ENCODE measurements around the gene ACOX1. TPM values are rescaled to one million over a fixed set of nuclear protein-coding genes. Genes with fewer than 3 reads are reported as not detected.

ACOX1 gene
- total RNA-seq, 4 donors from 2014 or later, result 45.3 to 57.4 (median 48.9) TPM

- intact Hi-C loops (cut with DNase I), result loop anchor here (2.0 kb wide), 2 partner anchors 17 to 45 kb away; partner anchors contain the start of gene TRIM47
- peak overlapping the region; percentile 89 to 98 (median 96) for H3K27ac ChIP-seq (replicated peaks in 1 of 4)
- no peak for DNase-seq (ENCODE audit: extremely low spot score)
- peaks cover 25 to 57% (median 52%) of the 10 kb centered on the region in 4 donors for H3K4me1 ChIP-seq
- 28% methylated on average over 28 of the region's 28 CpGs for WGBS
- H3K36me3 ChIP-seq, result peaks cover 27 to 54% (median 51%) of the 10 kb centered on the region in 4 donors
- H3K9me3 ChIP-seq, result no peaks in the 10 kb centered on the region
- no peaks in the 10 kb centered on the region for H3K27me3 ChIP-seq
- H3K4me3 ChIP-seq, result peak overlapping the region; percentile 73 to 99 (median 77)
- TF ChIP-seq POLR2AphosphoS5 (IDR thresholded peaks at IDR 0.05) (no peak), POLR2A (IDR thresholded peaks at IDR 0.05; ENCODE audit: low read depth) (no peak), EP300 (IDR thresholded peaks at IDR 0.05) (no peak), CTCF (IDR thresholded peaks at IDR 0.05) (peak in 2 of 3 experiments; percentile 26 to 47)
Measured at GRCh38 chr17:75895370-75896155, 83.4 kb downstream of the ACOX1 start.

- intact Hi-C loops (cut with DNase I), result loop anchor here (2.0 kb wide), 1 partner anchor 15 kb away; the partner anchor contains the start of gene TRIM47
- peak overlapping the region; percentile 89 to 98 (median 96) for H3K27ac ChIP-seq (replicated peaks in 1 of 4)
- peaks cover 22 to 52% (median 49%) of the 10 kb centered on the region in 4 donors for H3K36me3 ChIP-seq
- H3K9me3 ChIP-seq, result no peaks in the 10 kb centered on the region
- WGBS, result 84% methylated on average over 22 of the region's 22 CpGs
- DNase-seq (ENCODE audit: extremely low spot score), result no peak
- H3K4me1 ChIP-seq, result peaks cover 25 to 57% (median 52%) of the 10 kb centered on the region in 4 donors
- no peaks in the 10 kb centered on the region for H3K27me3 ChIP-seq
- H3K4me3 ChIP-seq, result peak overlapping the region in 1 of 4 donors; percentile 74
- TF ChIP-seq POLR2AphosphoS5 (IDR thresholded peaks at IDR 0.05), result no peak
- no peak for TF ChIP-seq EP300 (IDR thresholded peaks at IDR 0.05)
- TF ChIP-seq CTCF (IDR thresholded peaks at IDR 0.05), result no peak
- TF ChIP-seq POLR2A (IDR thresholded peaks at IDR 0.05; ENCODE audit: low read depth), result no peak
Measured at GRCh38 chr17:75894049-75894733, 84.8 kb downstream of the ACOX1 start.

GRCh38 chr17:75893305-75894048 lies 85.5 kb downstream of the ACOX1 start:
- no peak overlapping the region for H3K4me3 ChIP-seq
- WGBS, result 94% methylated on average over 18 of the region's 18 CpGs
- no peak for DNase-seq (ENCODE audit: extremely low spot score)
- H3K27me3 ChIP-seq, result no peaks in the 10 kb centered on the region
- TF ChIP-seq POLR2AphosphoS5 (IDR thresholded peaks at IDR 0.05), result no peak
- no peak for TF ChIP-seq EP300 (IDR thresholded peaks at IDR 0.05)
- peaks cover 25 to 57% (median 52%) of the 10 kb centered on the region in 4 donors for H3K4me1 ChIP-seq
- H3K36me3 ChIP-seq, result peaks cover 15 to 49% (median 45%) of the 10 kb centered on the region in 4 donors
- H3K27ac ChIP-seq (replicated peaks in 1 of 4), result peak overlapping the region in 3 of 4 donors; percentile 27 to 97 (median 89)
- intact Hi-C loops (cut with DNase I), result loop anchor here (2.0 kb wide), 1 partner anchor 15 kb away; the partner anchor contains the start of gene TRIM47
- no peaks in the 10 kb centered on the region for H3K9me3 ChIP-seq

DNA sequence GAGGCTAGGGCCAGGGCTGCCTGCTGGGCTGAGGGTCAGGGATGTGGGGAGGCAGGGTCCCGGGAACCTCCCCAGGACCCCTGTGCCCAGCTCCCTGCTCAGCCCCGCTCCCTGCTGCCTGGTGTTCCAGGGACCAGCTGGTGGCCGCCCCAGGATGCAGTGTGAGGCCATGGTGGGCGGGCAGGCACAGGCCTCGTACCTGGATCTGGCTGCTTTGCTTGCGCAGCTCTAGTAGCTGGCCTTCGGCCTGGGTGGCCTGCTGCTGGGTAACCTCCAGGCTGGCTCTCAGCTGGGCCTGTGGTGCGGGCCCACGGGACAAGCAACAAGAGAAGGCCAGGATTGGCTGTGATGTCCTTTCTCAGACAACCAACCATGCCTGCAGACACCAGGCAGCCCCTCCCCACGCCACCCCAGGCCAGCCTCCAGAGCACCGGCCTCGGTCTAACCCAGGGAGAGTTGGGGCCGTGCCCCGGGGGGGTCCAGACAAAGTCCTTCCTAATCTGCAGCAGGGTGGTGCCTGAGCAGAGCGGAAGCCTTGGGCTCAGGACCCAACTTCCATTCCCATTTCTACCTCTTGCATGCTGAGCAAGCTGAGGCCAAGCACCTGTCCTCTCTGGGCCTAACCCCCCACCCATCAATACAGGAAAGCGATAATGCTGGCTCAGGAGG lies 86.3 kb downstream of the ACOX1 start:
- intact Hi-C loops (cut with DNase I), result no loop called here
- Histone ChIP-seq H3K4me1 (peaks cover 25 to 52% (median 49%) of the 10 kb centered on the region in 4 donors), H3K9me3 (no peaks in the 10 kb centered on the region), H3K27ac (replicated peaks in 1 of 4) (peak overlapping the region in 1 of 4 donors; percentile 15), H3K36me3 (peaks cover 12 to 51% (median 42%) of the 10 kb centered on the region in 4 donors), H3K27me3 (no peaks in the 10 kb centered on the region), H3K4me3 (no peak overlapping the region)
- no peak for DNase-seq (ENCODE audit: extremely low spot score)
- WGBS, result 88% methylated on average over 8 of the region's 16 CpGs
- TF ChIP-seq POLR2AphosphoS5 (IDR thresholded peaks at IDR 0.05), result no peak
- TF ChIP-seq CTCF (IDR thresholded peaks at IDR 0.05), result no peak
- TF ChIP-seq EP300 (IDR thresholded peaks at IDR 0.05), result no peak
- TF ChIP-seq POLR2A (IDR thresholded peaks at IDR 0.05; ENCODE audit: low read depth), result no peak

Data from esophagus muscularis mucosa (tissue), 4 donors.